ENCODE results near the gene GSTT4.
"Not testable (repeated sequence)": the region's sequence is repeated elsewhere in the genome, so short reads cannot be mapped to it uniquely, and the experiment has no call there.

The GSTT4 gene

DNA sequence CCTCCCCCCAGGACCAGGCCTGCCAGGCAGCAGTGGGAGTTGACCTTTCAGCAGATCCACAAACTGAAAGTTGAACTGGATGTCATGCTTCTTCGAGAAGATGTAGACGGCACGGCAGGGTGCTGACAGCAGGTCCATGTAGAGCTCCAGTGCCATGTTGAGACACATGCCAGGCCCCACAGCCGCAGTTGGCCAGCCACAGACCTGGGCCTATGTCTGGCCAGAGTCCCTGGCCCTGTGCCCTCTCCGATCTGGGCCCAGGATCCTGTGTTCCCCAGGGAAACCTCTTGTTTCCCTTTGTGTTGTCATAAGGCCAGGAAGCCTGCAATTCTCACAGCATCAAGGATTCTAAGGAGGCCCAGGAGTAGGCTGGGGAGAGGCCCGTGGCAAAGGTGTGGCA, at the start of gene GSTT4:
TSS of gene GSTT4 (minus strand) at position 253 of the 400 bp plus-strand sequence. CDS start at position 156, 97 bp downstream.
- DNase-seq (ENCODE audit: low read depth, low spot score), result no peak

DNA sequence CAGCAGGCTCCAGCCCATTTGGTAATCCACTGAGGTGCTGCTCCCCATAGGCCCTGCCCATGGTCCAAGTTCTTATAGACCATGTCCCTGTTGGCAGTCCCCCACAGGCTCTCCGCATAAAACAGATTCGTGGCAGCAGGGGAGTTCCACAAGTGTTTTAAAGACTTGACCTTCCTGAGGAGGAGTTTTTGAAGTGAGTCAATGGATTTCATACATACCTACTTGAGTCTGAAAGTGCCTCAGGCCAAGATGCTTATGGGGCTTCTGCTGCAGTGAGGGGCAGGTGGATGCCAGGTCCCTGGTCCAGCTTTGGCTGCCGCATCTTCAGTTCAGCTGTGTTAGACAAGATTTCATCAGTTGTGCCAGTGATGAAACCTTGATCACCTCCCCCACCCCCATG, 49.1 kb upstream of the GSTT4 start:
- DNase-seq (ENCODE audit: low read depth, low spot score), result no peak

DNA sequence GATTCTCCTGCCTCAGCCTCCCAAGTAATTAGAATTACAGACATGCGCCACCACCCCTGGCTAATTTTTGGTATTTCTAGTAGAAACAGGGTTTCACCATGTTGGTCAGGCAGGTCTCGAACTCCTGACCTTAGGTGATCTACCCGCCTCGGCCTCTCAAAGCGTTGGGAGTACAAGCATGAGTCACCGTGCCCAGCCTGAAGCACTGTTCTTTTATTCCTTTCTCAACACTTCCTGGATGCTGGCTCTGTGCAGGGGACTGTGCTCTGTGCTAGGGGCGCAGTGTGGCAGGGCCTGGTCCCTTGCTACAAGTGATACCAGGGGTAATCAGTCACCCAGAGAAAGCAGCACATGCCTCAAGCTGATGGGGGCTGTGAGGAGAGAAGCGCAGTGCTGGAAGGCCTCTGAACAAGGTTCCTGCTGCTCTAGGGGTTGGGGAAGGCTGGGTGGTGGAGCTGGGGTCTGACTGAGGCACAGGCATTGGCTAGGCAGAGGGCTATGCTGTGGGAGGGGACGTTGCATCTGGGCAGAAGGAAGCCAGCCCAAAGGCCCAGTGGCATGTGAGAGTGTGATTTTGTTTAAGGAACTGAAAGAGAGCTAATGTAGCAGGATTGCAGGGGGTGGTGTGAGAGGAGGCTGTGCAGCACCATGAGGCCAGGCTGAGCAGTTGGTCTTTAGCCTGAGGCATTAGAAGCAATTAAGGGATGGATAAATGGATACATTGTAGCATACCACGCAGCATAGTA, 48.4 kb upstream of the GSTT4 start:
- DNase-seq (ENCODE audit: low read depth, low spot score), result no peak

DNA sequence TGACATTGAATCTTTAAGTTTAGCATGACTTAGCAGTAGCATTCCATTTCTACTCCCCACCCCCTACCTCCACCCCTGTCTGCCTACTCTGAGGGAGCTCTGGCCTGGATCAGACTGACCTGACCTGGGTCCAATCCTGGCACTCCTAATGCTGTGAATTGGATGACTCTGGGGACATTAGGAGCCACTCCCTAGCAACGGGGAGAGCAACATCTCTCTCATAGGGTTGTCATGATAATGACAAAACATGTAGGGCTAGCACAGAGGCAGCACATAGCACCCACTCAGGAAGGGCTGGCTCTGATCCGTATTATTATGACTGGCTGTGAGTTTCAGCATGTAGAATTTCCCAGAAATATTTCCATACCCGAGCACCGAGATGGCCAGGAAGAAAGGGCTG, 46.3 kb upstream of the GSTT4 start:
- DNase-seq (ENCODE audit: low read depth, low spot score), result no peak

DNA sequence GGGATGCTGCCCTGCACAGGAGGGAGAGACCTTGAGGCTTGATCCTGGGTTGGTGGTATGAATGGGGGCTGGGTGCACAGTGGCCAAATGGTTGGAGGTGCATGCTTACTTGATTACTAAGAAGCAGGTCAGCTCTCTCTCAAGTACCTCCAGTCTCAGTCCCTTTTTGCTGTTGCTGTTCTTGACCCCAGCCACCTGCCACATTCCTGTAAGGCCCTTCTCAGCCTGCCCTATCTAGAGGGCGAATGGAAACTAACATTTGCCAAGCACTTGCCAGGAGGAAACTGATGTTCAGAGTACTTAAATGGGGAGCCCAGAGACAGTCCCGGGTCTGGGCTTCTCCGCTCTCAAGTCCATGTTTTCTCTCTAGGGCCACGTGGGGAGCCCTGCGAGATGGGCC, 45.8 kb upstream of the GSTT4 start:
- no peak for DNase-seq (ENCODE audit: low read depth, low spot score)

DNA sequence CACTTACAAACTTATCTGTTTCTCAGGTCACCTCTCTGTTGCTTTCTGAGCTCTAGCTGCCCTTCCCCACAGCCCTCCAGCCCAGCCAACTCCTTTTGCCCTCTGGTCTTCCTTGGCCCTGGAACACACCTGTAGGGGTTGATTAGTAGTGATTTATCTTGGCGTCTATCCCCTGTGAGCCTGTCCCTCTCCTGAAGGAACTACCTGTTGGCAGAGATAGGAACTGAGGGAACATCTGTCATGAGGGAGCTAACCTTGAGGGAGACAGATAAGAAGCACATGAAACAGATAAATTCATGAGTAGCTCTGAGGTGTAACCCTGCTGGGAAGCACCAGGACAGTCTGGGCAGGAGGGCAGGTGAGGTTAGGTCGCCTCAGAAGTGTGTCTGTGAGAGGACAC, 44.7 kb upstream of the GSTT4 start:
- DNase-seq (ENCODE audit: low read depth, low spot score), result no peak

DNA sequence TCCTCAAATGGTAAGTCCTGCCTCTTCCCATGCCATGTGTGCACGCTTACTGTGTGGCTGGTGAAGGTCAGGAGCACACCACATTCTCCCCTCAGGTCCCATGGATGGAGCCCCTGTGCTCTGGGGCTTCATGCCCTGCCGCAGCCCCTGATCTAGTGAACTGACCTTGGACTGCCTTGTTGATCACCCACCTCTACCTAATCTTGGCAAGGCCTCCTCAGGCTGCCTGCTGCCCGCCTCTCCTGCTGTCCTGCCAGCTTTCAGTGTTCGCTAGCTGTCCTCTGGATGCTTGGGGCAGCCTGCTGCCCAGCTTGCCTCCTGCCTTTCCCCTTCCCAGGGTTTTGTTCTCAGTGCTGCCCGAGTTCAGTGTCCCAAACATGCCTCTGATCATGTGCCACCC, 44.0 kb upstream of the GSTT4 start:
- DNase-seq (ENCODE audit: low read depth, low spot score), result no peak

DNA sequence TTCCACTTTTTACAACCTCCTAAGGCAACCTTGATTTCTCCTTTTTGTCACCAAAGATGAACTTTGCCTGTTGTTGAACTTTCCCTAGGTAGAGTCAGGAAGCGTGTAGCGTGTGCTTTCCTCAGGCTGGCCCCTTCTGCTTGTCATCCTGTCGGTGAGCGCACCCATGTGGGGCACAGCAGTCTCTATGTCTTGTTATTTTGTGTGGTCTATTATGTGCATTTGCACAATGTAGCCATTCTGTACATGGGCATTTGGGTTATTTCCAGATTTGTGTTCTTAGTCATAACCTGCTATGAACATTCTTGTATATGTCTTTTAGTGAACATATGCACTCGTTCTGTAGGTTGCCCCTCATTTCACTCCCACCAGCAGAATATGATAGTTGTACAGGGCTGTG, 40.8 kb upstream of the GSTT4 start:
- DNase-seq (ENCODE audit: low read depth, low spot score), result no peak

DNA sequence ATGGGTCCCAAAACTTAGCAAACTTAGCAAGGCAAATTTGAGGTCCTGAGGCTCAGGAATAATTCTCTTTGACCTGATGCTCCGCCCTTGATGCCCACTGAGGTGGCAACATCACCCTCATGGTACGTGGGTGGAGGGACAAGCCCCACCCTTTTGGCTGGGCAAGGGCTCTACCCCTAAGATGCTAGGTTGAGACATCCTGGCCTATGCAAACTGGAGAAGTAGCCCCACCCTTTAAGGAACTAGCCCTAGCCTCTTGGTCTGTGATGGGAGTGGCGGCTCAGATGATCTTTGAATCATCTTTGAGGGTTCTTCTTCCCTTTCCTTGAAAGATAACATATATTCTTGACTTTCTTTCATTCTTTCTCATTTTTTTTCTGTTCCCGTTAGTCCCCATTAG, 38.7 kb upstream of the GSTT4 start:
- DNase-seq (ENCODE audit: low read depth, low spot score), result no peak

DNA sequence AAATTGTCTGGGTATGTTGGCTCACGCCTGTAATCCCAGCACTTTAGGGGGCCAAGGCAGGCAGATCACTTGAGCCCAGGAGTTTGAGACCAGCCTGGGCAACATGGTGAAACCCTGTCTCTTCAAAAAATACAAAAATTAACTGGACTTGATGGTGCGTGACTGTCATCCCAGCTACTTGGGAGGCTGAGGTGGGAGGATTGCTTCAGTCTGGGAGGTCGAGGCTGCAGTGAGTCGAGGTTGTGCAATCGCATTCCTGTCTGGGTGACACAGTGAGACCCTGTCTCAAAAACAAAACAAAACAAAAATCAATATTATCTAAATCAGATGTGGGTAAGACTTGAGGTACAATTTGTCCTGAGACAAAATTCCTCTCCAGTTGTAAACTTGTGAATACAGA, 38.2 kb upstream of the GSTT4 start:
- DNase-seq (ENCODE audit: low read depth, low spot score), result not testable (repeated sequence)

DNA sequence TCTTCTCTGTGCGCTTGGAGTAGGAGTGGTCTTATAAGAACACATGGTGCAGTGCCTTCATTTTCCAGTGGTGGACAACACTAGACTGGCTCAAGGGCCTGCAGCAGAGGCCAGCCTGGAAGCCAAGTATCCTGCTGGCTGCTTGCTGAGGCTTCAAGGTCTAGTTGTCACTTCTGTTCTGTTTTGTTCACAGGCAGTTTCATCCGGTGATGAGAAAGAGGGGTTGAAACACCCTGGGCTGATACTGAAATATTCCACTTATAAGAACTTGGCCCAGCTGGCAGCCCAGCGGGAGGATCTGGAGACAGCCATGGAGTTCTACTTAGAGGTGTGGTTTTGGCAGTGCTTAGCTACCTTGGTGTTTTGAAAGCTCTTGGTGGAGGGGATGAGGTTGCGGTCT, 35.7 kb upstream of the GSTT4 start:
- DNase-seq (ENCODE audit: low read depth, low spot score), result no peak

DNA sequence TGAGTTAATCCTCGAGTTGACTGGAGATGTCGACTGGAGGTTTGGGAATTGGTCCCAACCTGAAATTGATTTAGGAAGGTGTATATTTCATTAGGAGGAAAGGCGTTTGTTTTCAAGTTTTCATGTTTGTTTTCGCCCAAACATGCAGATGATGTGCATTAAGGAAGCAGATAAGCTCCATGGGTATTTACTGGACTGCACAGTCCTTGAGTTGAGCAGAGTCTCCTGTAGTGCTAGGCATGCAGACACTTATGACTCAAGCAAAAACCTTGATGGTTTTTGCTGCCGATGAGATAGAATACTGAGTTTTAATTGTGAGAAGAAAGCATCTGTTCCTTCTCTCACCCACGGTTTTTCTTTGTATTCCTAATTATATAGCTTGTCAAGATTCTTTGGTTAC, 33.8 kb upstream of the GSTT4 start:
- DNase-seq (ENCODE audit: low read depth, low spot score), result no peak

DNA sequence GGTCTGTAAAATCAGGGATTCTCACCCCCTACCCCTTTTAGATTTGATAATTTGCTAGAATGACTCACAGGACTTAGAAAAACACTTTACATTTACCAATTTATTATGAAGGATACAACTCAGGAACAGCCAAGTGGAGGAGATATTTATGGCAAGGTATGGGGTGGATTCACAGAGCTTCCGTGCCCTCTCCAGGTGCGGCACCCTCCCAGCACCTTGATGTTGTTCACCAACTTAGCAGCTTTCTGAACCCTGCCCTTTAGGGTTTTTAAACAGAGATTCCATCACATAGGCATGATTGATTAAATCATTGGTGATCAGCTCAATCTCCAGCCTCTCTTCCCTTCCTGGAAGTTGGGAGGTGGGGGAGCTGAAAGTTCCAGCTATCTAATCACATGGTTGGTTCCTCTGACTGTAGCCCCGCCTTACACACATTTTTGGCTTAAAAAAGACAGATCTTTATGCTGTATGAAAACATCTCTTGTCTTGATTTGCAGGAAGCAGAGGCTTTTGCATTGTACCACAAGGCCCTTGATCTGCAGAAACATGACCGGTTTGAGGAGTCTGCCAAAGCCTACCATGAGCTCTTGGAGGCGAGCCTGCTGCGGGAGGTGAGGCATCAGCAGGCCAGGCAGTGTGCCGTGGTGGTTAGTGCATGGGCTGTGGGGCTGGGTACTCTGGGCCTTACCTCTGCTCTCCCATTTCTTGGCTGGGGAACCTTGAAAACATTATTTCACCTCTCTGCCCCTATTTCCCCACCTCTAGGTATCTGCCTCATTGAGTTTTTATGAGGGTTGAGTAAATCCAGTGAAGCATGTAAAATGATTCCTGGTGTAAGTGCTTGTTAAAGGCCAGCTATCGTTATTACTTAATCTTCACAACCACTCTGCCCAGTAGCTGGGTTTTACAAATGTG, 32.9 kb upstream of the GSTT4 start:
- no peak for DNase-seq (ENCODE audit: low read depth, low spot score)

DNA sequence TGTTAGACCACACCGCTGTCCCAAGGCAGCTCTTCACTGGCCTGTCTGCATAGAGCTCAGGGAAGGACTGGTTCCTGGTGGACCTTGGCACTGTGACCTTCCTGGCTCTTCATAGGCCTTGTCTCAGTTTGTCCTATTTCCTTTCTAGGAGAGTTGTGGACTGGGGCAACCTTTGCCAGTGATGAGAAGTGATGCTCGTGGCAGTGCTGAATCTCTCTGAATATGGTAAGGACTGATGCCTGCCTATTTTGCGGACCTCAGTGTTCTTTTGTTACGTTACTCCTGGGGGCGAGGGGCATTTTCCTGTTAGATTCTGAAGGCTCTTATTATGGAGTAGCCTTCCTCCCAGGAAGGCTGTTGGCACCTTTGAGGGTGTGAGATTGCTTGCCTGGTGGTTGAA, 30.0 kb upstream of the GSTT4 start:
- no peak for DNase-seq (ENCODE audit: low read depth, low spot score)

DNA sequence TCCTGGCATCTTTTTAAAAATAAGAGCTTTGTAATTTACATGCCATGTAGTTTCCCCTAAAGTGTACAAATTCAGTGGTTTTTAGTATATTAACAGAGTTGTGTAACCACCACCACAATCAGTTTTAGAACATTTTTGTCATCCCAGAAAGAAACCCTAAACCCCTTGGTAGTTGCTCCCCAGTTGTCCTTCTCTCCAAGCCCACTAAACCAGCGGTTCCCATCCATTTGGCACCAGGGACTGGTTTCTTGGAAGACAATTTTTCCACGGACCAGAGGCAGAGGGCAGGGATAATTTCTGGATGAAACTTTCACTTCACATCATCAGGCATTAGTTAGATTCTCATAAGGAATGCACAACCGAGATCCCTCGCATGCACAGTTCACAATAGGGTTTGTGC, 28.5 kb upstream of the GSTT4 start:
- DNase-seq (ENCODE audit: low read depth, low spot score), result no peak

DNA sequence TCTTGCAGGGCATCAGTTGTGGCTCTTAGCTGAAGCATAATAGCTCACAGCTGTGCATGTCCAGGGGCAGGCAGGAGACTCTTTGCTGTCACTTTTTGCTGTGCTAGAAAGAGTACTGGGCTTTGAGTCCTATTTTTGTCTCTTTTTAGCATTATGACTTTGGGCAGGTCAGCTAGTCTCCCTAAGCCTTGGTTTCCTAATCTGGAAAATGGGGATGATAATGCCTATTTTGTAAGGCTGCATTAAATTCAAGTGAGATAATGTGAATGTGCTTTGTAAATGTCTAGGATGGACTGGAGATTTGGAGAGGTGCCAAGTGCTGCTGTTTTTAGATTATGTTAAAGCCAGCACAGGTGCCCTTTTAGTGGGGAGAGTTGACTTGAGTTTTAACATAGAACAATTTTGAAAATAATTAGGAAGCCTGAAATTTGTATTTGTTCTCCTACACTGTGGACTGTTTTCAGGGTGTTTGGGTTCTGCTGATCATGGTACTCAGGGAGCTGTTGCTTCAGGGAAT, 25.0 kb upstream of the GSTT4 start:
- DNase-seq (ENCODE audit: low read depth, low spot score), result no peak

DNA sequence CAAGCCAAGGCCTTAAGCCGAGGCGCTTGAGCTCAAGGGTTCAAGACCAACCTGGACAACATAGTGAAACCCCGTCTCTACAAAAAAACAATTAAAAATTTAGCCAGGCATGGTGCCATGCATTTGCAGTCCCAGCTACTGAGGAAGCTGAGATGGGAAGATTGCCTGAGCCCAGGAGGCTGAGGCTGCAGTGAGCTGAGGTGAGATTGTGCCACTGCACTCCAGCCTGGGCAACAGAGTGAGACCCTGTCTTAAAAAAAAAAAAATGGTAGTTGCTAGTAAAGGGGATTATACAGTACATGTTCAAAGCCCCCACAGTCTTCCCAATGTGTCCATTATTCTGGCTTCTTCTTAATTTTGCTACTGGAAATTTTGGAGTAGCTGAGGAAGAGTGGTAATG, 24.1 kb upstream of the GSTT4 start:
- no peak for DNase-seq (ENCODE audit: low read depth, low spot score)

DNA sequence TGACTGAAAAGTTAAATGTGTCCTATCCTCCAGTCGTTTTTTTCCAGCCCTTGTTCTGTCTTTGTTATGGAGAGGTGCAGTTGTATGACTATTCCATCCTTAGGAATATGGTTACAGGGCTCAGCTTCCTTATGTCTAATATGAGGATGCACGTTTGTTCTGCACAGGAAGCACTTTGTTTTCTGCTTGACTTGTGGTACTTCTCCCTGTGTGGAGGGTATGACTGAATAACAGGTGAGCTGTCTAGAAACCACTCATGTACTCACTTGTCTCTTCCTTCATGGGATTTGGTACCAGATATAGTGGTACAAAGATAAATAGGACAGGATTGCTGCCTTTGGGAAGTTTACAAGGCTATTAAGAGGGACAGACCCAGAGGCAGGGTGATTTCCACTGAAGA, 23.3 kb upstream of the GSTT4 start:
- DNase-seq (ENCODE audit: low read depth, low spot score), result no peak

DNA sequence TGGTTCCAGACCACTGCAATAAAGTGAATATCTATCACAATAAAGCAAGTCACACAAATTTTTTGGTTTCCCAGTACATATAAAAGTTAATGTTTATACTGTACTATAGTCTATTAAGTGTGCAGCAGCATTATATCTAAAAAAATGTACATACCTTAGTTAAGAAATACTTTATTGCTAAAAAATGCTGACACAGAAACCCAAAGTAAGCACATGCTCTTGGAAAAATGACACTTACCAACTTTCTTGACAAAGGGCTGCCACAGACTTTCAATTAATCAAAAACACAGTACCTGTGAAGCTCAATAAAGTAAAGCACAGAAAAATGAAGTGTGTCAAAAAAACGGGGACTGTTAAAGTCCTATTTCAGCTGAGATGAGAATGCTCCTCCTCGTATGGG, 22.7 kb upstream of the GSTT4 start:
- no peak for DNase-seq (ENCODE audit: low read depth, low spot score)

DNA sequence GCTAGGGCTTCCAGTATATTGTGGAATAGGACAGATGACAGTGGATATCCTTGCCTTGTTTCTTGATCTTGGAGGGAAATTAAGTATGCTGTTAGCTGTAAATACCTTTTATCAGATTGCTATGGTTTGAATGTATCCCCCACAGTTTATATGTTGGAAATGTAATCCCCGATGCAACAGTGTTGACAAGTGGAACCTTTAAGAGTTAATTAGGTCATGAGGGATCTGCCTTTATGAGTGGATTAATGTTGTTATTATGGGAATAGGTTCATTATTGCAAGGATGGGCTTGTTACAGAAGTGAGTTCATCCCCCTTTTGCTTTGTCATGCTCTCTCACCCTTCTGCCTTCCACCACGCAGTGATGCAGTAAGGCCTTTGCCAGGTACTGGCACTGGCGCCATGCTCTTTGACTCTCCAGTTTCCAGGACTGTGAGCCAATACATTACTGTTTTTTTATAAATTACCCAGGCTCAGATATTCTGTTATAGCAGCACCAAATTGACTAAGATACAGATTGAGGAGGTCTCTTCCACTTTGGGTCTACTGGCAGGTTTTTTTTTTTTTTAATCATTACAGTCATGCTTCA, 22.2 kb upstream of the GSTT4 start:
- no peak for DNase-seq (ENCODE audit: low read depth, low spot score)

DNA sequence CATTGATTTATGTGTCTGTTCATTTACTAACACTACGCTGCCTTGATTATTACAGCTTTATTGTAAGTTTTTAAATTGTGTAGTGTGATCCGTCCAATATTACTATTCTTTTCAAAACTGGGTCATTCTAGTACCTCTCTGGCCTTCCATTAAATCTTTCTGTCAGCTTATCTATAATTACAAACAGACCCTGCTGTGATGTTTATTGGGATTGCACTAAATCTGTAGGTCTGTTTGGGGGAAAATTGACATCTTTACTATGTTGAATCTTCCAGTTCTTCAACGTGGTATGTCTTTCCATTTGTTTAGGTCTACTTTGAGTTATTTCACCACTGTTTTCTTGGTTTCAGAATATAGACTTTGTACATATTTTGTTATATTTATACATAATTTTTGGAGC, 21.5 kb upstream of the GSTT4 start:
- DNase-seq (ENCODE audit: low read depth, low spot score), result no peak

DNA sequence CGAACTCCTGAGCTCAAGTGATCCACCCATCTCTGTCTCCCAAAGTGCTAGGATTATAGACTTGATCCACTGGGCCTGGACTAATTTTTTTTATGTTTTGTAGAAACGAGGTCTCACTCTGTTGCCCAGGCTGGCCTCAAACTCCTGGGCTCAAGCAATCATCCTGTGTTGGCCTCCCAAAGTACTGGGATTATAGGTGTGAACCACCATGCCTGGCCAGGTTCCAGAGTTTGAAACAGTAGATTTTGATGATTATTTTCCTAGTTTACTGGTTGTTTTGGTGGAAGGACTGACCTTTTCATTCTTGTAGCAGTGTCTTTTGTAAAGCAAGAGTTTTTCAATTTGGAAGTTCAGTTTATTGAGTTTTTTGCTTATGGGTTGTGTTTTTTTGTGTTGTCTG, 20.8 kb upstream of the GSTT4 start:
- DNase-seq (ENCODE audit: low read depth, low spot score), result no peak

All from brain pericyte (primary cell).